NCI-H1048 (cell line): ENCODE results near the gene EGFLAM.

Experiments used
- DNase-seq: peaks from one replicate; lab custom pipeline; 2025; lab: John Stamatoyannopoulos, UW

The EGFLAM gene

GRCh38 chr5:38265546-38266179, 7.3 kb downstream of the EGFLAM start:
- peak; percentile 40 for DNase-seq

- no peak for DNase-seq
Observed at GRCh38 chr5:38267372-38267771, 9.0 kb downstream of the EGFLAM start.

GRCh38 chr5:38273626-38274025, 15.3 kb downstream of the EGFLAM start:
- no peak for DNase-seq

- DNase-seq: no peak
Observed at GRCh38 chr5:38274370-38274769, 16.0 kb downstream of the EGFLAM start.

- no peak for DNase-seq
Observed at GRCh38 chr5:38284384-38284783, 26.0 kb downstream of the EGFLAM start.

- no peak for DNase-seq
Observed at GRCh38 chr5:38285226-38285625, 26.9 kb downstream of the EGFLAM start.

GRCh38 chr5:38286002-38286401, 27.6 kb downstream of the EGFLAM start:
- DNase-seq: no peak

GRCh38 chr5:38287124-38287523, 28.8 kb downstream of the EGFLAM start:
- DNase-seq: no peak

- no peak for DNase-seq
Observed at GRCh38 chr5:38289457-38289856, 31.1 kb downstream of the EGFLAM start.

GRCh38 chr5:38290028-38290653, 31.8 kb downstream of the EGFLAM start:
- DNase-seq: no peak

GRCh38 chr5:38291355-38291754, 33.0 kb downstream of the EGFLAM start:
- DNase-seq: no peak

- no peak for DNase-seq
Observed at GRCh38 chr5:38292228-38292627, 33.9 kb downstream of the EGFLAM start.

GRCh38 chr5:38295751-38296150, 37.4 kb downstream of the EGFLAM start:
- DNase-seq: no peak

- no peak for DNase-seq
Observed at GRCh38 chr5:38297830-38298608, 39.7 kb downstream of the EGFLAM start.

- DNase-seq: no peak
Observed at GRCh38 chr5:38299585-38299984, 41.2 kb downstream of the EGFLAM start.

- DNase-seq: no peak
Observed at GRCh38 chr5:38305148-38305547, 46.8 kb downstream of the EGFLAM start.

- no peak for DNase-seq
Observed at GRCh38 chr5:38307845-38308244, 49.5 kb downstream of the EGFLAM start.

- DNase-seq: no peak
Observed at GRCh38 chr5:38316544-38317224, 58.3 kb downstream of the EGFLAM start.

- no peak for DNase-seq
Observed at GRCh38 chr5:38317868-38318267, 59.5 kb downstream of the EGFLAM start.

- DNase-seq: no peak
Observed at GRCh38 chr5:38319491-38319890, 61.1 kb downstream of the EGFLAM start.

GRCh38 chr5:38321978-38322377, 63.6 kb downstream of the EGFLAM start:
- no peak for DNase-seq

- DNase-seq: no peak
Observed at GRCh38 chr5:38323645-38324295, 65.4 kb downstream of the EGFLAM start.
